Activated T-helper 1 cell treated with Interleukin-2 at 50 U/mL for 16 hours (primary cell): ENCODE measurements around the gene EBF4.

Experiments used
- DNase-seq: peaks from one replicate; pipeline ENCODE4 v3.0.0-alpha.2; 2020; ENCODE audit warnings: low read depth

EBF4 gene

DNA sequence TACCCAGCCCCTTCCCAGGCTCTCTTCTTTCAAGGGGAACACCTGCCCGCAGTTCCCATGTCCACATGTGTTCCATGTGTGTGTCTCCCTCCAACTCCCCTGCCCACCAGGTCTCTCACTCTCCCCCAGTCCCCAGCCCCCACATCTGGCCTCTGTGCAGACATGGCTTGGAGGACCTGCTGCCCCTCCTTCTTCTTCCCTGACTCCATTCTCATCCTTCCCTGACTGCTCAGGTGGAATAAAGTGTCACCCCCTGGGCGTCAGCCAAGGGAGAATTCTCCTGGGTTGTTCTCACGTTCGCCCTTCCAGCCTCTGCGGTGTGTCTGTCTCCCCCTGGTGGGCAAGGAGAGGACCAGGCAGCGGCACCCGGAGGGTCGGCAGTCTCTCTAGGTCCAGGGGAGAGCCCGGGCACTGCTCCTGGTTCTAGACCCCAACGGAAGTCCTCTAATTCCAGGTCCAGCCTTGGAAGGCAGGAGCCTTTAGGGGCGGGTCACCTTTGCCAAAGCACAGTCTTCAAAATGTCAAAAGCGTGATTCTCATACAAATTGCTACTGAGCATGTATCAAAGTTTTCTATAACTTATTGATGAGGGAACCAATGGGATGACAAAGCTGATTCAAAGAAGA, 50.5 kb downstream of the EBF4 start:
- peak; percentile 55 for DNase-seq

DNA sequence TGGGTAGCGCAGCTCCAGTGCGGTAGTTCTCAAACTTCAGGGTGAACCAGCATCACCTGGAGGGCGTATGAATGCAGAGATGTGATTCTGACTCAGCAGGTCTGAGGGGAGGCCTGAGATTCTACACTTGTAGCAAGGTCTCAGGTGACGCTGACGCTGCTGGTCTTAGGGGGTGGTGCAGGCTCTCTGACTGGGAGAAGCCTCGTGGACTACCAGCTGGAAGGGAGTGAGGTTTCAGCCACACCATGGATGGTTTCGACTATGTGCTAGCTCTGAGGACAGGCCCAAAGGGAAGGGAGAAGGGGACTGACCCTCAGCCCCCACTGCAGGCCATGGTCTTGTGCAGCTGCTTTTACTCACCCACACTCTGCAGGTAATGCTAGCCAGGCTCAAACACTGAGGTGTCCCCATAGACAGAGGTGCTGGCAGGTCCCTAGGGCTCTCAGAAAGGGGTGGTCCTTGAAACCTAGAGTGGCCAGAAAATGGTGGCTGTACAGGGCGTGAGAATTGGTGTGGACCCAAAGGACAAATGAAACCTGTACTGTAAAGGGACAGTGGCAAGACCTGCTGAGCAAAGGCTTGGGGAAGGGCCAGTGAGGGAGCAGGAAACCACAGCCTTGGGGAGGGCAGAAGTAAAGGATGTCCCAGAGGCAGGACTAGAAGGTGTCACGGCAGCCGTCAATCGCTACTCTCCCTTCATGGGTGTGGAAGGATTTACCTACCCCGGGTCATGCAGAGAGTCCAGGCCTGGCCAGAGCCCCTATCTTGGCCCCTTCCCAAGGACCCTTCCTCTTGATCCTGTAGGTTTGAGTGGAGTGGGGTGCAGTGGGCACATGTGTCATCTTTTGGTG, 52.7 kb downstream of the EBF4 start:
- DNase-seq = no peak

DNA sequence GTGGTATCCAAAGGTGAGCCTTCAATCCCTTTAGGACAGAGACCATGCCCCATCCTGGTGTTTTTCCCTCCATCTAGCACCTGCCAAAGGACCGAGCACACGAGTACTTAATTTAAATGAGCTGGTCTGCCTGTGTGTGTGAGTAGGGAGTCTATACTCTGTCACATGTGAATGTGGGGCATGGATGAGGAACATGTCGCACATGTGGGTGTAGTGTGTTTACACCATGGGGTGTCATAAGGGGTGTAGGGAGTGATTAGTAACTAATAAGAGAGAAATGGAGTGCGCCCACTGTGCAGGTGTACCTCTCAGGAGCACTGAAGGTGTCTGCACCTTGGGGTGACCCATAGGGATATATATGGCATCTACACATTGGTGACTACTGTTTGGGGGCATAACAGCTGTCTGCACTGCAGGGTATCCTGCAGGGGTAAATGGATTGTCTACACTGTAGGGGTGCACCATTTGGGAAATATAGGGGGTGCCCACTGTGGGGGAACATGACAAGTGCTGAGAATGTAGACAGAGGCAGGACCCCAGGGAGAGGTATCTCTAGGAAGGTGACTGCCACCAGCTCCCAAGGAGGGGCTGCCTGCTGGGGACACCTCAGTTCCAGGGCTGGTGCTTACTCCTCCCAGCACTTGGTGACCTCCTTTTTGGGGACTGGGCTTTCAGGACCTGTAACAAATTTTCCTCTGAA, 53.5 kb downstream of the EBF4 start:
- no peak for DNase-seq

DNA sequence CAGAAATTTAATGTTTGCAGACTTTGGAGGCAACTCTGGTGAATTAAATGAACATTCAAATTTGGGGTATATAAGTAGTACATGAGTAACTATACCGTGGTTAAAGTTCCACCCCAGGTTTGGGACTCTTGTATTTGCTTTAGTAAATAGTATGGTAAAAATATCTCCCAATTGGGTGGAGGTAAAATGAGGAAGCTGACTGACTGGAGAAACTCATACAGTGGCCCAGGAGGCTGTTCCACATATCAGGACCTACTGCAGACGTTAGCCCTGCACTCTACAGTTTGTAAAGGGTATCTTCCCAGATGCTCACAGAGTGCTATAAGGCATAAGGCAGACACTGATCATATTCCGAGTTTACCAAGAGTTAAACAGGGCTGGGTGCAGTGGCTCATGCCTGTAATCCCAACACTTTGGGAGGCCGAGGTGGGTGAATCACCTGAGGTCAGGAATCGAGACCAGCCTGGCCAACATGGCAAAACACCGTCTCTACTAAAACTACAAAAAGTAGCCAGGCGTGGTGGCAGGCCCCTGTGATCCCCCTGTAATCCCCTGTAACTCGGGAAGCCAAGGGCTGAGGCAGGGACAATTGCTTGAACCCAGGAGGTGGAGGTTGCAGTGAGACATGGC, 54.2 kb downstream of the EBF4 start:
- no peak for DNase-seq

DNA sequence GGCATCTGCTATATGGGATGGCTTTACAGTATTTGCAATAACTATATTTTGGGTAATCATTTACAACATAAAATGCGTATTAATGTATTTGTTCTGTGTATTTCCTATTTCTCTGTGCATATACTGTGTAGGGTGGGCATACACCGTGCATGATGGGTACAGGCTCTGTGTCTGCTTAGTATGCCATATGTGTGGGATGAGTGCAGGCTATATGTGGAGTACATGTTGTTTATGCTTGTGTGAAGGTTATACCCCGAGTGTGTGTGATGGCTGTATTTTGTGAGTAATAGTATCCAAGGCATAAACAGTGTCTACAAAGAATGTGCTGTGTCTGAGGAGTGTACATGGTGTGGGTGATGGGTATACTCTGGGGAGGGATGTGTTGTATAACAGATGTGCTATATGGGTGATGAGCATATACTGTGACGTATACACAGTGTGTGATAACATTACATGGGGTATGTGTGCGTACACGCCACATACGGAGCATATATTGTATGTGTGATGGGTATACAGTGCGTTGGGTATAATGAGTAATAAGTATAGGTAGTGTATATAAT, 55.2 kb downstream of the EBF4 start:
- no peak for DNase-seq

DNA sequence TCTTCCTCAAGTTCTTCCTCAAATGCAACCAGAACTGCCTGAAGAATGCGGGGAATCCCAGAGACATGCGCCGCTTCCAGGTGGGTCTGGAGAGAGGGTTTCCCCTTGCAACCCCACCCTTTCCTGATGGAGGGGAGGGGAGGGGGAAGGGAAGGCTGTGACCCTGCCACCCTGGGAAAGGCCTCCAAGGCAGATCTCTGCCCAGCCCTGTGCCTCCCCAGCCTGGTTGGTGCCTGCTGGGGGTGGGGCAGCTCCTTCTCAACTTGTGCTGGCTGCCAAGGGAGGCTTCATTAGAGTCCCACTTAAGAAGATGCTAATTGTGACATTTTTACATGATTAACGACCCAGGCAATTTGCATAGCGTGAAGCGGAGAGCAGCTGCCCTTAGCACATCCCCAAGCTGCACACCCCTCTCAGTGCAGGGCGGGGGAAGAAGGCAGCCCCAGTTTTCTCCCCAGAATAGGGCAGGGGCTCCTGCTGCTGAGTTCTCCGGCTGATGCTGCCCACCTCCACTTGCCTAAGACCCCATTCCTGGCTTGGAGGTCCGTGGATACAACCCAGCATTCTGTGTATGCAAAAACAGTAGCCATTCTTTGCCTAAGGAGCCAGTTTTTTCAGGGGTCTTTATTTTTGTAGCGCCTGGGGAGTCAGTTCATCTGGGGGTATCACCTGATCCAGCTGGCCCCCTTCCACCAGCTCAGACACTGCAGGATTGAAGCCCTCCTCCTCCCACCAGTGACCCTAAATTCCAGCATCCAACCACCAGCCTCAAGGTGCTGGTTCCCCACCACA, 56.2 kb downstream of the EBF4 start:
- no peak for DNase-seq

DNA sequence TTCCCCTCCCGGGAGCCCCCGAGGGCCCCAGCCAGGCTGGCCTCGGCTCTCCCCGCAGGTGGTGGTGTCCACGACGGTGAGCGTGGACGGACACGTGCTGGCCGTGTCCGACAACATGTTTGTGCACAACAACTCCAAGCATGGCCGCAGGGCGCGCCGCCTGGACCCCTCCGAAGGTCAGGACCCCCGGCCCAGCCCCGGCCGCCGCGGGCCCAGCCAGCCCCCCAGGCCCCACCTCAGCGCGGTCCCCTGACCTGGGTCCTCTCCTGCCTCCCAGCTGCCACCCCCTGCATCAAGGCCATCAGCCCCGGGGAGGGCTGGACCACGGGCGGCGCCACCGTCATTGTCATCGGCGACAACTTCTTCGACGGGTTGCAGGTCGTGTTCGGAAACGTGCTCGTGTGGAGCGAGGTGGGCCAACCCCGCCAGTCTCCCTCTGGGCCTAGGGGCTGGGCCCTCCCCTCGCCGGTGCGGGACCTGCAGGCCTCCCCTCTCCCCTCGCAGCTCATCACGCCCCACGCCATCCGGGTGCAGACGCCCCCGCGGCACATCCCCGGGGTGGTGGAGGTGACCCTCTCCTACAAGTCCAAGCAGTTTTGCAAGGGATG, 56.9 kb downstream of the EBF4 start:
- no peak for DNase-seq

DNA sequence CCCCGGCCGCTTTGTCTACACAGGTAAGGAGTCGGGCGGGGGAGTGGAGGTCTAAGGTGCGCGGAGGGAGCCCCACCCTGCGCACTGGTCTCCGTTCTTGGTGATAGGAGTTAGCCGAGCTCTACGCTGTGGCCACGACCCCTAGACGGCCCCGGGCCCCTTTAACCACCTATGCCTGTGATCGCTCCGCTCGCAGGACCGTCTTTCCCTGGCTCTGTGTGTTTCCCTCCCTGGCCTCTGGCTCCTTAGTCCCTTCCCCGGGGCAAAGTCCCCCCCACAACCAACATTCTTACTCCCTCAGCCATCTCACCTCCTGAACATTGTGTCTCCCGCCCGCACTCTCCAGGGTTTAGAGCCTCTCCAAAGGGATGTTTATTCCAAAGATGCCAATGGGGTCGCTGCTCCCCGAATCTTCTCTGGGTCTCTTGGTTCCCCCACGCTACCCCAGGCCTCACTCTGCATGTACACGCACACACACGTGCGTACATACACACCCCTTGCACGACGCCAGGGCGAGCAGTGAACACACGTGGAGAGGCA, 57.4 kb downstream of the EBF4 start:
- DNase-seq = no peak

DNA sequence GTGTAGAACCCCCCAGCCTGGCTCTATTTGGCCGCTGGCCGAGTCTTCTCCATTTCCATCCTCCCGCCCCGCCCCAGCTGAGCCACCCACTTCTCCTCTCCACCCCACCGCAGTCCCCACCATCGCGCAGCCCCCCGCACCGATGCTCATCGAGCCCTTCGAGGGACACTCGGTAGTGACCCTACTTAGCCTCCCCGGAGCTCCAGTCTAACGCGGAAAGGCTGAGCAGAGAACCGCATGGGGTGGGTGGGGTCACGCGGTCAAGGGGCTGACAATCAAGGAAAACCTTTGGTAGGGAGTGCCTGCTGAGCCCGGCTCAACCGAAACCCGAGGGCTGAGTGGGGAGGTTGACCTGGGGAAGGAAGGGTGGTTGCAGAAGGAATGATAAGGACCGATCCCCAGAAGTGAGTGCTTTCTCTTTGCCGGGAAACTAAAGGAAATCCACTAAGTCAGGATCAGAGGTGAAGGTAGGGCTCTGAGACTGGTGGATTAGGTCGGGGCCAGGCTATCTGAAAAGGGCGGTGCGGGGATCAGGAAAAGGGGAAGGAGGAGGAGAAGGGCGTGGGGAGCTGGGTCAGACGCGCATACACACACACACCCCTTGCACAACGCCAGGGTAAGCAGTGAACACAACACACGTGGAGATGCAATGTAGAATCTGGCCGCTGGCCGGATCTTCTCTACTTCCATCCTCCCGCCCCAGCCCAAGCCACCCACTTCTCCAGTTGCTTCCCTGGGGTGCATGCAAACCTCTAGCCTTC, 58.1 kb downstream of the EBF4 start:
- no peak for DNase-seq

DNA sequence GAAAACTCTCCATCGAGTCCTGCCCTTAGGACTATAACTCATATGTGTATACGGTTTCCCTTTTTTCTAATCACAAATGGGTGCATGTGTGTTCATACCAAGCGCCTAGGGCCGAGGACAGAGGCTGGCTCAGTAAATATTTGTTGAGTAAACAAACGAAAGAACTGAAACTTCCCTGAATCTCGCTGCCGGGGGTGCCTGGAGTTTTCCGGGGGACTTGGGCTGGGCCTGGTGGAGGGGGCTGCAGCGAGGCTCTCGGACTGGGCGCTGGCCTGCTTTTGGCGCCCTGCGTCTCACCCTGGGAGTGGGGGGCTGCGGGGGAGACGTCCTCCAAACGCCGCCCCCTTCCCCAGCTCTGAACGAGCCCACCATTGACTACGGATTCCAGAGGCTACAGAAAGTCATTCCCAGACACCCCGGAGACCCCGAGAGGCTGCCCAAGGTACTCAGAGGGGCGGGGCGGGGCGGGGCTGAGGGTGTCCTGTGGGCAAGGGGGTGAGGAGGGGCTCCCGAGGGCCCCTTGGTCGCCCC, 58.8 kb downstream of the EBF4 start:
- DNase-seq = no peak

DNA sequence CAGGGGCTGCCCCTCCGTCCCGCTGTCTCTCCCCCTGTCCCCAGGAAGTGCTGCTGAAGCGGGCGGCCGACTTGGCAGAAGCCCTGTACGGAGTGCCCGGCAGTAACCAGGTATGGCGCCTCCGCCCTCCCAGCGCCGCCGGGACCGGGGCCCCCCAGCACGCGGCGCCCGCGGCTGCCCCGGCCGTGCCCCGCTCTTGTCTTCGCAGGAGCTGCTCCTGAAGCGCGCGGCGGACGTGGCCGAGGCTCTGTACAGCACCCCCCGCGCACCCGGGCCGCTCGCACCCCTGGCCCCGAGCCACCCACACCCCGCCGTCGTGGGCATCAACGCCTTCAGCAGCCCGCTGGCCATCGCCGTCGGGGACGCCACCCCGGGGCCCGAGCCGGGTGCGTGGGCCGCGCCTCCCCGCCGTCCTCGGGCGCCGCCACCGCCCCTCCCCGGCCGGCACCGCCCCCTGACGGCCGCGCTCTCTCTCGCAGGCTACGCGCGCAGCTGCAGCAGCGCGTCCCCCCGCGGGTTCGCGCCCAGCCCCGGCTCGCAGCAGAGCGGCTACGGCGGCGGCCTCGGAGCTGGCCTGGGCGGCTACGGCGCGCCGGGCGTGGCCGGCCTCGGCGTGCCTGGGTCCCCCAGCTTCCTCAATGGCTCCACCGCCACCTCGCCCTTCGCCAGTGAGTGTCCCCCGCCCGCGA, 59.4 kb downstream of the EBF4 start:
- peak; percentile 32 for DNase-seq

DNA sequence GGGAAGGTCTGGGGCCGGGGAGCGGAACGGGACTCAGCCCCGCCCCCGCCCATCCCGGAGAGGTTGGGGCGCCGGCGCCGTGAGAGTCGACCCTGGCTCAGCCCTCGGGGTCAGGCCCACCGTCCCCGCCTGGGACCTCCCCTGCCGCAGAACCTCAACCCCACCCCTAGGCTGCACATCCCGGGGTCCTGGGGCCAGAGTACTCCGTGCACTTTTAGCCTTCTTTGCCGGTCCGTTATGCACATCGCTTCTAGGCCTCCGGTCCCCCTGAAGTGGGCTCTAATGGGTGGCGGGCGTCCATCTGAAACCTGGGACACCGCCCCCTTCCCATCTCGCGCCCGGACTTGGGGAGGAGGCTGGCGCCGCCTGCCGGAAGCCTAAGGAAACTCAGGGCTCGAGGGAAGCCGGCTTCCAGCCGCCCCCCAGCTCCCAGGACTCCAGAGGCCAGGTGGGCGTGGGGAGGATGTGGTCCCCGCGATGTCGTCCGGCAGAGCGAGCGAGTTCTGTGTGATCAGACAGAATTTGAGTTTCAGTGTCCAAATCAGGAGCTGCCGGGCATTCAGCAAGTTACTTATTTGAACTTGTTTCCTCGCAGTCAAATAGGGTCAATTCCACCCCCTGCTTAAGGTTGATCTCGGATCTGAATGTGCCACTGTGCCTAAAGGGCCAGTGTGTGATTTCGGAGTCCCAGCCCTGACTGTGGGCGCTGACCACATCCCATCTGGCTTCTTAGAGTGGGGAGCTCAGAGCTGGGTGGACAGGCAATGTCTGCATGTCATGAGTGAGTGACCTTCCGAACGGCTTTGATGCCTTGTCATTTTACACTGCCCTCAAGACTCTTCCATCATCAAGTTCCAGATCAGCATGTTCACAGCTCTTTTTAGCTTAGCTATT, 60.2 kb downstream of the EBF4 start:
- DNase-seq = peak; percentile 27

DNA sequence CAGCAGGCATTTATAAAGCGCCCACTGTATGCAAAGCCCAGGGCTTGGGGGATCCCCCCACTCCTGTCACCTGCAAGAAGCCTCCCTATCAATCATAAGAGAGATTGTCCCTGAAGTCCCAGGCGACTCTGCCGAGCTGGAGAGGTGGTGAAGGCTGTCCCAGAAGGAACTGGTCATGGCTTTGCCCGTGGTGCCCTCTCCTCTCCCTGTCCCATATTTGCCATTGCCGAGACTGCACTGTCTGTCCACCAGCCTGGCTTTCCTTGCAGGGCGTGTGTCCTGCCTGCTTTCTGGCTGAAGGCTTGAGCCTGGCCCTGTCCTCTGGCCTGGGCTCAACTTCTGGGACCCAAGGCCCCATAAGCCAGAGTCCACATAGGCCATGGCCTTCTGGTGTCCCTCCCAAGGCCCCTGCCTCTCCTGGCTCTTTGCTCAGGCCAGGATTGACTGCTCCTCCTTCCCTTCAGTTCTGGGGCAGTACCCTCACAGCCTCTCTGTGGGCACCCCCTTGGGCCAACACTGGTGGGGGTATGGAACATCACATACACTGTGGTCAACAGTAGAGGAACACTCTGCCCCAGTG, 61.0 kb downstream of the EBF4 start:
- DNase-seq = no peak

DNA sequence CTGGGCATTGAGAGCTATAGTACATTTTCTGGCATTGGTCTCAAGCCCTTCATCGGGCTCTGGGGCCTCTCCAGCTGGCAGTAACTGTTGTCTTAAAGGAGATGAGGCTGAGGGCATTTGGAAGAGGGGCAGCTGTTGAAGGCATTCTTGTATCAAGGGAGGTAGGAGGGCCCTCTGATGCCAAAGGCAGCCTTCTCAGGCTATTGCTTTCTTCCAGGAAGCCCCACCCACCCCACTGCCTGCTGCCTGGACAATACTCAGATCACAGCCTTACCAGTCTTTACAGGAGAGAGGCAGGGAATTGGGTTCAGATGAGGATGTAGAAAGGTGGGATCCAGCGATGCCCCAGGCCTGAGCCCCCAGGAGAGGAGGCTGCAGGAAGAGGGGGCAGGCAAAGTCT, 61.8 kb downstream of the EBF4 start:
- no peak for DNase-seq

DNA sequence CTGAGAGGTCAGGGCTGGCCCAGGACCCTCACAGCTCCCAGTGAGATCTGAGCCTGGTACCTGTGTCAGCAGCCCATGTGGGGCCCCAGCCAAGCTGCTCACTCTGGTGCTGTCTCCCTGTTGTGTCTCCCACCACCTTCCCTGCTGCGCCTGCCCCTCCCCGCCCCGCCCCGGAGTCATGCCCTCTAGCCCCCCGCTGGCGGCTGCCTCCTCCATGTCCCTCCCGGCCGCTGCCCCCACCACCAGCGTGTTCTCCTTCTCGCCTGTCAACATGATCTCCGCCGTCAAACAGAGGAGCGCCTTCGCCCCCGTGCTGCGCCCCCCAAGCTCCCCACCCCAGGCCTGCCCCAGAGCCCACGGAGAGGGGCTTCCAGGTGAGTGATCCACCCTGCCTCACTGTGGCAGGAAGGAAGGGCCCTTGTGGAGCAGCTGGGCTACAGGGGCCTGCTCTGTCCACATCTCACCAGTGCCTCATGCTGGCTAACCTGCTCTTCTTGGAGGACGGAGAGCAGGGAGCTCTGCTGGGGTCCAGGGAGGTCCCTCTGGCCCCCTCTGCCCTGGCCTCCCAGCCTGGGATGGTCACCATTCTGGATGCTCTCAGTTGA, 63.0 kb downstream of the EBF4 start:
- DNase-seq = no peak

DNA sequence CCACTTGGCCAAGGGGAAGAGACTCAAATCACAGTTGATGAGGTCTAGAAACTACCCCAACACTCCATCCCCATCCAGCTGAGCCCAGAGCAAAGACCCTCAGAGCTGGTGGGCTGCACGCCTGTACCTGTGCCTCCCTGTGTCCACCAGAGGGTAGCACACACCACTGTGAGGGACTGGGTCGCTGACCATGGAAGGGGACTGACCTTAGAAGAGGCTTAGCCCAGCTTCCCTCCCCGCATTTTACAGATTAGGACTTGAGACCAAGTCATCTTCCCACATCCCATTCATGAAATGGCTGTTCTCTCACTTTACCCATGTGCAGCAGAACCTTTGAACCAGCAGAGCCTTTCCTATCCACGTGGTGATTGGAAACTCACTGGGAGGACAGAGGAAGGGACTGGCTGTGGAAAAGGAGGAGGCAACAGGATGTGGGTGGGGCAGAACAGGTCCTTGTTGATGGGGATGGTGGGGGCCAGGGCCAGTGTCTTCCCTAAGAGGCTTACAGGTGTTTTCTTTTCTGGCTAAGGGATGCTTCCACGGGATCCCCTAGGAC, 63.6 kb downstream of the EBF4 start:
- DNase-seq = no peak

DNA sequence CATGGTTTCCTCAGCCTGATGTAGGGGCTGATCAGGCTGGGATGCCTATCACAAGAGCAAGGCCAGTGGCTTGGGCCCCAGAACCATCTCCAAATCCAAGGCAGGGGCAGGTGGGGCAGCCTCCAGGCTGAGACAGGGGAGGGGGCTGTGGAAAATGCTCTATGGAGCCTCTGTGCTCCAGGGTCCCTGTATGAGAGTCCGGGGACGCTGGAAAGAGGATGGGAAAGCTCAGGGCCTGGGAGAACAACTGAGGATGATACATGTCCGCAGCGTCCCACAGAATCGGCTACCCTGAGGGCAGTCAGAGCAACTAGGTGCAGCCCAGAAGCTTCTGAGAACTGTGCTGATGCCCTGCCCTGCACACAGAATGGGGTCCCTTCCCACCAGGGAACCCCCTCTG, 64.4 kb downstream of the EBF4 start:
- DNase-seq = no peak
